GM06990 (cell line): ENCODE results near the gene JTB.
A peak's percentile ranks its signal among the peaks of the same experiment; 100 is the strongest.
"Not testable (repeated sequence)": the region's sequence is repeated elsewhere in the genome, so short reads cannot be mapped to it uniquely, and the experiment has no call there.

Experiments
- DNase-seq: peaks from one replicate; pipeline ENCODE4 v3.0.0-alpha.2; 2011; ENCODE audit not compliant: insufficient read length; ENCODE audit errors: extremely low read depth
- H3K27me3 ChIP-seq: replicated peaks from 2 replicates; pipeline ENCODE4 v1.6.0; 2011; ENCODE audit warnings: low read length; ENCODE audit not compliant: control insufficient read depth, insufficient read depth
- H3K36me3 ChIP-seq: 2 replicates; pipeline ENCODE4 v1.5.1; 2011; ENCODE audit warnings: low read length; ENCODE audit not compliant: control insufficient read depth, insufficient read depth
- H3K4me3 ChIP-seq: replicated peaks from 2 replicates; pipeline ENCODE4 v1.5.1; 2011; ENCODE audit warnings: low read depth, mild to moderate bottlenecking, control low read depth, low read length
- TF ChIP-seq, protein P1 (sequence below): IDR thresholded peaks from 2 replicates; pipeline ENCODE4 v1.5.1; 2011; ENCODE audit warnings: low read length, control low read depth, mild to moderate bottlenecking, inconsistent platforms; ENCODE audit not compliant: insufficient read depth, poor library complexity, severe bottlenecking

Gene JTB

DNA sequence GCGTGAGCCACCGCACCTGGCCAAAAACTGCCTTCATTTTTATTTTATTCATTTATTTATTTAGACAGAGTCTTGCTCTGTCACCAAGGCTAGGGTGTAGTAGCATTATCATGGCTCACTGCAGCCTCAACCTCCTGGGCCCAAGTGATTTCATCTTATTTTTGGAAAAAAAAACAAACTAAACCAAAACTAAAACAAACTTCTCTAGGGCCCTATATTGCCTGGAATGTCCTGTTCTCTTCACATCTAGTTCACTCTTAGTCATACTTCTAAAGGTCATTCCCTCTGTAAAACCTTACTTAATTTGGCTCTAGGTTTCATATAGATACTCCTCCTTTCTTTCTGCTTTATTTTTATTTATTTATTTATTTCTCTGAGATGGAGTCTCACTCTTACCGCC lies 28.7 kb upstream of the JTB start:
- no peak for DNase-seq

DNA sequence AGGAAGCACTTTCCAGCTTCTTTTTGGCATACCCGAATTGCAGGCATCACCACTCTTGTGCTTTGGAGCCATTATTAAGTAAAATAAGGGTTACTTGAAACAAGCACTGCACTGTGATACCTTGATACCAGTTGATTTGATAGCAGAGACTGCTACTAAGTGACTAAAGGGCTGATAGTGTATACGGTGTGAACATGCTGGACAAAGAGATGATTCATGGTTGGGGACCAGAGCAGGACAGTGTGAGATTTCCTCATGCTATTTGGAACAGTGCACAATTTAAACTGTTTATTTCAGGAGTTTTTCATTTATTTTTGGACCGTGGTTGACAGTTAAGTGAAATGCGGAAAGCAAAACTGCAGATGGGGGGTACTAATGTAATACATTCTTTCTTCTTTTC lies 22.9 kb upstream of the JTB start:
- Histone ChIP-seq H3K4me3 (no peak overlapping the region), H3K36me3 (no peaks in the 10 kb centered on the region), H3K27me3 (no peaks in the 10 kb centered on the region)
- no peak for DNase-seq
- TF ChIP-seq, protein P1, sequence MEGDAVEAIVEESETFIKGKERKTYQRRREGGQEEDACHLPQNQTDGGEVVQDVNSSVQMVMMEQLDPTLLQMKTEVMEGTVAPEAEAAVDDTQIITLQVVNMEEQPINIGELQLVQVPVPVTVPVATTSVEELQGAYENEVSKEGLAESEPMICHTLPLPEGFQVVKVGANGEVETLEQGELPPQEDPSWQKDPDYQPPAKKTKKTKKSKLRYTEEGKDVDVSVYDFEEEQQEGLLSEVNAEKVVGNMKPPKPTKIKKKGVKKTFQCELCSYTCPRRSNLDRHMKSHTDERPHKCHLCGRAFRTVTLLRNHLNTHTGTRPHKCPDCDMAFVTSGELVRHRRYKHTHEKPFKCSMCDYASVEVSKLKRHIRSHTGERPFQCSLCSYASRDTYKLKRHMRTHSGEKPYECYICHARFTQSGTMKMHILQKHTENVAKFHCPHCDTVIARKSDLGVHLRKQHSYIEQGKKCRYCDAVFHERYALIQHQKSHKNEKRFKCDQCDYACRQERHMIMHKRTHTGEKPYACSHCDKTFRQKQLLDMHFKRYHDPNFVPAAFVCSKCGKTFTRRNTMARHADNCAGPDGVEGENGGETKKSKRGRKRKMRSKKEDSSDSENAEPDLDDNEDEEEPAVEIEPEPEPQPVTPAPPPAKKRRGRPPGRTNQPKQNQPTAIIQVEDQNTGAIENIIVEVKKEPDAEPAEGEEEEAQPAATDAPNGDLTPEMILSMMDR: no peak

More for the DNA sequence above, 28.7 kb upstream of the JTB start:
- TF ChIP-seq, protein P1: no peak
- no peaks in the 10 kb centered on the region for H3K36me3 ChIP-seq
- no peaks in the 10 kb centered on the region for H3K27me3 ChIP-seq
- no peak overlapping the region for H3K4me3 ChIP-seq

DNA sequence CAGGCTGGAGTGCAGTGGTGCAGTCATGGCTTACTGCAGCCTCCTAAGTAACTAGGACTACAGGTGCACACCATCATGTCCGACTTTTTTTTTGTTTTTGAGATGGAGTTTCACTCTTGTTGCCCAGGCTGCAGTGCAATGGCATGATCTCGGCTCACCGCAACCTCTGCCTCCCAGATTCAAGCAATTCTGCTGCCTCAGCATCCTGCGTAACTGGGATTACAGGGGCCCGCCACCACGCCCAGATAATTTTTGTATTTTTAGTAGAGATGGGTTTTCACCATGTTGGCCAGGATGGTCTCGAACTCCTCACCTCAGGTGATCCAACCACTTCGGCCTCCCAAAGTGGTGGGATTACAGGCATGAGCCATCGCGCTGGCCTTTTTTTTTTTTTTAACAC lies 19.4 kb upstream of the JTB start:
- H3K36me3 ChIP-seq: not testable (repeated sequence)

DNA sequence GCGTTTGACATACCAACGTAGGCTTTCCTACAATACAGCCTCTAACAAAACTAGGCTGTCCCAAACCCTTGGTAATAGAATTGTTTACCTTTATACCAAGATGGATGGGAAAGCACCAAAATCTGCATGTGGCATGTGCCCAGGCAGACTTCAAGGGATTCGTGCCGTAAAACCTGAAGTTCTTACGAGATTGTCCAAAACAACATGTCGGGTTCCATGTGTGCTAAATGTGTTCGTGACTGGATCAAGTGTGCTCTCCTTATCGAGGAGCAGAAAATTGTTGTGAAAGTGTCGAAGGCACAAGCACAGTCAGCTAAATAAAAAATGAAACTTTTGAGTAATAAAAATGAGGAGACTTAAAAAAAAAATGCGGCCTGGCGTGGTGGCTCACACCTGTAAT lies 18.2 kb upstream of the JTB start:
- TF ChIP-seq, protein P1: no peak
- peaks cover 8% of the 10 kb centered on the region for H3K36me3 ChIP-seq

More for the DNA sequence above, 19.4 kb upstream of the JTB start:
- H3K27me3 ChIP-seq, DNase-seq, H3K4me3 ChIP-seq: not testable (repeated sequence)

DNA sequence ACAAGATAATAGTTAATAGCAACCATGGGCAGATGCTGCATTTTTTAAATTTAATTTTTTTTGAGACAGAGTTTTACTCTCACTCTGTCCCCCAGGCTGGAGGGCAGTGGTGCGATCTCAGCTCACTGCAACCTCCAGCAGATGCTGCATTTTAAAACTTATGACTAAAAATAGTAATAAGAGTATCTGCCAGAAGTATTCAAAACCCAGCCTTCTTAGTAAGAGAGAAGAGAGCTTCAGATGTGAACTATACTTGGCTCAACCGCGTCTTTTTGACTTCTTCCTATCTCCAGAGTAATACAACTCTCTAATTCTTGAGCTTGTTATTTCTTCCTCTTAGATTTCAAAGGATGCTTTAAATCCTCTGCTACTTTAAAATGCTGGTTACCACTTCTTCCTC lies 17.7 kb upstream of the JTB start:
- peaks cover 8% of the 10 kb centered on the region for H3K36me3 ChIP-seq

More for the DNA sequence above, 18.2 kb upstream of the JTB start:
- DNase-seq: no peak
- H3K27me3 ChIP-seq: no peaks in the 10 kb centered on the region
- no peak overlapping the region for H3K4me3 ChIP-seq

DNA sequence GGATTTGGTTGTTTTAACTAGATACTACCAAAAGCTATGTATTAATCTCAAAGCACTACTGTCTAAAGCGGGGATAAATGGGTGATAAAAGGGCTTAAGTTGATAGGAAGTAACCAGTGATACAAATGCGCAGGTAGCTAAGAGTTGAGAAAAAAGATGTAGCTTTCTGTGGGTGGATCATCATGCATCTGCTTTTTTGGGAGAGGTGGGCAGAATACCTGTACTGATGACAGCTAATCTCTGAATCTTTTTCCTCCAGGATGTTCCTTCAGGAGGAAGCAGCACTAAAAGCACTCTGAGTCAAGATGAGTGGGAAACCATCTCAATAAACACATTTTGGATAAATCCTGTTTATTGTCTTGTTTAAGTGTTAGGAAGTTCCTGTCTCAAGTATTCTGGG lies 14.3 kb upstream of the JTB start:
- peak overlapping the region; percentile 83 for H3K4me3 ChIP-seq
- peaks cover 8% of the 10 kb centered on the region for H3K36me3 ChIP-seq
- TF ChIP-seq, protein P1: no peak
- DNase-seq: no peak
- no peaks in the 10 kb centered on the region for H3K27me3 ChIP-seq

More for the DNA sequence above, 17.7 kb upstream of the JTB start:
- DNase-seq: no peak
- Histone ChIP-seq H3K4me3 (no peak overlapping the region), H3K27me3 (no peaks in the 10 kb centered on the region)
- TF ChIP-seq, protein P1: no peak
